ENCODE data around the gene CIB4. TPM values are rescaled to one million over a fixed set of nuclear protein-coding genes. Genes with fewer than 3 reads are reported as not detected.

Gene CIB4
- total RNA-seq, 1 experiment from 2014 or later: not detected

DNA sequence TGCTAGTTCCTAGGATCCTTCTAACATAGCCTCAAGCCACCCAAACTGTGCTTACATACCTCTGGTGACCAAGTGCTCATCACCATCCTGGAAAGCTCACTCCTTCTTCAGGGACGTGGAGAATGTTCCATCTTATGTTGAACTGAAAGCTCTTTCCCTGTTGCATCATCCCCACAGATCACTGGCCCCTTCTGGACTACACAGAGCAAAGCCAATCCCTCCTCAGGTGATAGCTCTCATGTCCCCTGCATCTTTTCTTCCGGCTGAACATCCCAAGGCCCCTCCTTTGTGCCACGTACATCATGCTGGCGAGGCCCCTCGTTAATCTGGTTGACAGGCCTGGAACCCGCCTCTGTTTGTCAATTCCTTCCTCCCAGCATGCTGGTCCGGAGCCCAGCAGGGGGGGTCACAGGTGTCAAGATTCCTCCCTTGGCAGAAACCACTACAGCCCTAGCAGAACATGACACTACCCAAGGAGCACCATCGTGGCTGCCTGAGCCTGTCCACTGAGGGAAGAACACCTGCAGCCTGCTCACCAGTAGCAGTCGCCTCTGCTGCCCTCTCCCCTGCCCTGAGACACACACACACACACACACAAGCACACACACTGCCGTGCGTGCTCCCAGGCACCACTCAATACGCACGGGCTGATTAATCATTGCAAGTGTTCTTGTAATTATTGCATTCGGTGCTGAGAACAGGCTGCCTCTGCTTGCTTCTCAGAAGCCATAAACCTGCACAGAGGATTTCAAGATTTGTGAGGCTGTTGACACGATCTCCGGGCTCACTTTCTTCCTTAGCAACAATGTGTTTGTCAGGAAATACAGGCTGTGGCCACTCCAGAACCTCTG, 45.0 kb upstream of the CIB4 start:
- Histone ChIP-seq H3K36me3 (ENCODE audit: insufficient read depth, low read length, poor library complexity, severe bottlenecking) (no peaks in the 10 kb centered on the region), H3K4me3 (ENCODE audit: low read depth, low read length, poor library complexity, severe bottlenecking) (no peak overlapping the region), H3K4me1 (ENCODE audit: insufficient read depth, low read length, poor library complexity, severe bottlenecking) (no peaks in the 10 kb centered on the region), H3K27me3 (replicated peaks; ENCODE audit: insufficient read depth, low read depth, low read length, poor library complexity) (peaks cover 29% of the 10 kb centered on the region), H3K27ac (ENCODE audit: low read depth, low read length, poor library complexity, severe bottlenecking) (no peak overlapping the region), H3K9me3 (ENCODE audit: low read depth, low read length, poor library complexity, severe bottlenecking) (no peaks in the 10 kb centered on the region)
- ChIA-PET CTCF (interaction anchor here (0.6 kb wide), 1 partner anchor 77 kb away, joined by 3 read pairs; no protein-coding TSS in a partner anchor), POLR2A (ENCODE audit: low non-redundant PET) (no interaction called here)
- BruUV-seq (replicated peaks): no TSS peak
- TF ChIP-seq, protein P1, sequence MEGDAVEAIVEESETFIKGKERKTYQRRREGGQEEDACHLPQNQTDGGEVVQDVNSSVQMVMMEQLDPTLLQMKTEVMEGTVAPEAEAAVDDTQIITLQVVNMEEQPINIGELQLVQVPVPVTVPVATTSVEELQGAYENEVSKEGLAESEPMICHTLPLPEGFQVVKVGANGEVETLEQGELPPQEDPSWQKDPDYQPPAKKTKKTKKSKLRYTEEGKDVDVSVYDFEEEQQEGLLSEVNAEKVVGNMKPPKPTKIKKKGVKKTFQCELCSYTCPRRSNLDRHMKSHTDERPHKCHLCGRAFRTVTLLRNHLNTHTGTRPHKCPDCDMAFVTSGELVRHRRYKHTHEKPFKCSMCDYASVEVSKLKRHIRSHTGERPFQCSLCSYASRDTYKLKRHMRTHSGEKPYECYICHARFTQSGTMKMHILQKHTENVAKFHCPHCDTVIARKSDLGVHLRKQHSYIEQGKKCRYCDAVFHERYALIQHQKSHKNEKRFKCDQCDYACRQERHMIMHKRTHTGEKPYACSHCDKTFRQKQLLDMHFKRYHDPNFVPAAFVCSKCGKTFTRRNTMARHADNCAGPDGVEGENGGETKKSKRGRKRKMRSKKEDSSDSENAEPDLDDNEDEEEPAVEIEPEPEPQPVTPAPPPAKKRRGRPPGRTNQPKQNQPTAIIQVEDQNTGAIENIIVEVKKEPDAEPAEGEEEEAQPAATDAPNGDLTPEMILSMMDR (conservative IDR thresholded peaks at IDR 0.05; ENCODE audit: low read depth, low read length): no peak
- TF ChIP-seq EZH2 (IDR thresholded peaks at IDR 0.05; ENCODE audit: borderline replicate concordance, low read depth, low read length, poor library complexity, severe bottlenecking): no peak
- intact Hi-C loops (cut with micrococcal nuclease; ENCODE audit: unreplicated experiment): no loop called here
- DNase-seq (ENCODE audit: low spot score): no peak

DNA sequence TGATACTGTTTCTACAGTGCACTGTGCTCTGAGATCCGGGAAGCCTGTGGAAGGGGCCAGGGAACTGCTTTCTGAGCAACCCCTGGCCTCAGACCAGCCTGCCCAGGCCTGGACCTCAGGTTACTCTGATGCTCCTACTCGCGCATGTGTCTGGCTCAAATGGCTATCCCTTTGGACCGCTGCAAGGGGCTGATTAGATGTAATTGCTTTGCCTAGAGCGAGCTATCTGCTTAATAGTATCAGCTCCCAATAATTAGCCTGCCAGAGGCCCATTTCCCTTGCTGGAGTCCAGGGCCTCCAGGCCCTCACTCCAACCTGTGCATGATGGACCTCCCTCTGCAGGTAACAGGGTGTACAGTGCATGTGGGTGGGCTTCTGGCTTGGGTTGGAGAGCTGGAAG, 44.2 kb upstream of the CIB4 start:
- DNase-seq (ENCODE audit: low spot score): no peak
- CTCF ChIA-PET: no interaction called here

DNA sequence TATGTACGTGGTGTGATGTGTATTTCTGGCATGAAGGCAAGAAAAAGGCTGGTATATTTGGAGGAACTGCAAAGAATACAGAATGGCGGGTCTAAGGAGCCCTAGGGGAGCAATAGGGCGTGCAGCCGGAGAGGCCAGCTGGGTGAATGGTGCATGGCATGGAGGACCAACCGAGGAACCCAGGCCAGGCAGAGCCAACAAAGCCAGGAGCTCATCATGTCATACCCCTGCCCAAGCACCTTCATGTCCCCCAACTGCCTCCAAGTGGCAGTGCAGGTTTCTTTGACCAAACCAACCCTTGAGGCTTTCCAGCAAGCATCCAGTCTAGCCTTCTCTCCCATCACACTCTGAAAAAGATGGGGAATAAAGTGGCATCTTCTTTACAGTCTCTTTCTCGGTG, 42.4 kb upstream of the CIB4 start:
- H3K4me1 ChIP-seq (ENCODE audit: insufficient read depth, low read length, poor library complexity, severe bottlenecking): no peaks in the 10 kb centered on the region
- H3K9me3 ChIP-seq (ENCODE audit: low read depth, low read length, poor library complexity, severe bottlenecking): no peaks in the 10 kb centered on the region
- H3K4me3 ChIP-seq (ENCODE audit: low read depth, low read length, poor library complexity, severe bottlenecking): no peak overlapping the region
- intact Hi-C loops (cut with micrococcal nuclease; ENCODE audit: unreplicated experiment): no loop called here
- no peak for TF ChIP-seq EZH2 (IDR thresholded peaks at IDR 0.05; ENCODE audit: borderline replicate concordance, low read depth, low read length, poor library complexity, severe bottlenecking)
- TF ChIP-seq, protein P1 (conservative IDR thresholded peaks at IDR 0.05; ENCODE audit: low read depth, low read length): no peak
- DNase-seq (ENCODE audit: low spot score): no peak
- POLR2A ChIA-PET (ENCODE audit: low non-redundant PET): no interaction called here
- no peaks in the 10 kb centered on the region for H3K36me3 ChIP-seq (ENCODE audit: insufficient read depth, low read length, poor library complexity, severe bottlenecking)
- peaks cover 13% of the 10 kb centered on the region for H3K27me3 ChIP-seq (replicated peaks; ENCODE audit: insufficient read depth, low read depth, low read length, poor library complexity)
- BruUV-seq (replicated peaks): no TSS peak
- CTCF ChIA-PET: interaction anchor here (0.6 kb wide), 1 partner anchor 364 kb away, joined by 4 read pairs; no protein-coding TSS in a partner anchor
- no peak overlapping the region for H3K27ac ChIP-seq (ENCODE audit: low read depth, low read length, poor library complexity, severe bottlenecking)

More for the DNA sequence above, 44.2 kb upstream of the CIB4 start:
- Histone ChIP-seq H3K4me1 (ENCODE audit: insufficient read depth, low read length, poor library complexity, severe bottlenecking) (no peaks in the 10 kb centered on the region), H3K9me3 (ENCODE audit: low read depth, low read length, poor library complexity, severe bottlenecking) (no peaks in the 10 kb centered on the region), H3K27me3 (replicated peaks; ENCODE audit: insufficient read depth, low read depth, low read length, poor library complexity) (peaks cover 20% of the 10 kb centered on the region), H3K4me3 (ENCODE audit: low read depth, low read length, poor library complexity, severe bottlenecking) (no peak overlapping the region), H3K27ac (ENCODE audit: low read depth, low read length, poor library complexity, severe bottlenecking) (no peak overlapping the region), H3K36me3 (ENCODE audit: insufficient read depth, low read length, poor library complexity, severe bottlenecking) (no peaks in the 10 kb centered on the region)
- BruUV-seq (replicated peaks): no TSS peak
- intact Hi-C loops (cut with micrococcal nuclease; ENCODE audit: unreplicated experiment): no loop called here
- TF ChIP-seq, protein P1 (conservative IDR thresholded peaks at IDR 0.05; ENCODE audit: low read depth, low read length): no peak
- no peak for TF ChIP-seq EZH2 (IDR thresholded peaks at IDR 0.05; ENCODE audit: borderline replicate concordance, low read depth, low read length, poor library complexity, severe bottlenecking)
- POLR2A ChIA-PET (ENCODE audit: low non-redundant PET): no interaction called here
